SKM-1 (cell line): ENCODE results near the gene MYH14.

ENCODE experiments used
- DNase-seq: peaks from one replicate; lab custom pipeline; 2025; ENCODE audit not compliant: unreplicated experiment; lab: John Stamatoyannopoulos, UW

The MYH14 gene

GRCh38 chr19:50358483-50359327 is 155.3 kb downstream of the MYH14 start:
- no peak for DNase-seq

- DNase-seq = no peak
These were observed 156.0 kb downstream of the MYH14 start for GRCh38 chr19:50359328-50359818.
